Measurements from ENCODE around the gene JARID2. TPM values are rescaled to one million over a fixed set of nuclear protein-coding genes. Genes with fewer than 3 reads are reported as not detected.

The JARID2 gene
- total and polyA plus RNA-seq, 2 of the 4 experiments (the other 2 are of a cell fraction), result 9.6 to 12.9 TPM

DNA sequence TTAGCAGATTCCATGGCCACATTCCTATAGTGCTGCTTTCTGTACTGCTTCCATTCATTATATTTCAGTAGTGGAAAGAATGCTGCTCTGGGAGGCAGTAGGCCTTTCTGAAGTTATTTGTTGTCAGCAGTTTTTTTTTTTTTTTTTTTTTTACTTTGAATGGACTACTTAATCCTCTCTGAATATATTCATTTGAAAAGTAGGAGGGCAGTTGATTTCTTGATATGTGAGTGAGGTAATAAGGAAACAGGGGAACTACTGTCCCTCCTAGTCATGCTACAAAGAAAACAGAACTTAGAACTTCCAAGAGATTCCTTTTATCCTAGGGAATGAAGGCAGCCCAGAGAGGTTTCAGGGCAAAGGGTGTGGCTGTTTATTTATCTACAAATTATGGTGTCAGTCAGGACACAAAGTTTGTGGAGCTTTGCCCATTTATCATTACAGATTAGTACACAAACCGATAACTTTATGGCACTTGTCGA is 155.9 kb downstream of the JARID2 start:
- no CpG with 5 or more reads among the region's 2 CpGs for WGBS, 2 experiments (ENCODE audit: extremely low coverage in 2 of 2, insufficient read length in 1 of 2)
- Histone ChIP-seq H3K4ac (ENCODE audit: low read depth, low read length) (no peak overlapping the region), H4K5ac (ENCODE audit: low read depth, low read length) (no peak overlapping the region), H2BK5ac (ENCODE audit: low read depth, low read length, poor library complexity, severe bottlenecking) (no peak overlapping the region), H3K9me1 (ENCODE audit: insufficient read depth, low read length) (peaks cover 19% of the 10 kb centered on the region), H2AK5ac (ENCODE audit: low read depth, low read length) (no peak overlapping the region), H3K18ac (ENCODE audit: low read depth, low read length) (no peak overlapping the region), H2AK9ac (replicated peaks; ENCODE audit: low read depth, low read length, poor library complexity) (no peak overlapping the region), H3K79me1 (ENCODE audit: low read depth in 1 of 2, low read length in 2 of 2) (peaks cover 31 to 89% of the 10 kb centered on the region in 2 experiments), H2AFZ (replicated peaks; ENCODE audit: low read length, poor library complexity) (no peak overlapping the region), H3K14ac (replicated peaks; ENCODE audit: low read depth, low read length) (no peak overlapping the region), H3K27ac (ENCODE audit: insufficient read depth, low read length) (no peak overlapping the region), H3K4me3 (ENCODE audit: insufficient read depth, low read depth, low read length) (no peak overlapping the region), H4K91ac (ENCODE audit: insufficient read depth, low read depth, low read length) (no peak overlapping the region), H2BK20ac (ENCODE audit: low read depth, low read length) (no peak overlapping the region), H3K9me3 (ENCODE audit: control insufficient read depth, insufficient read depth, low read length) (no peaks in the 10 kb centered on the region), H3K56ac (ENCODE audit: extremely low read depth, insufficient read depth, low read length) (no peak overlapping the region), H3K23ac (ENCODE audit: low read depth, low read length) (no peak overlapping the region), H3K36me3 (ENCODE audit: control insufficient read depth, insufficient read depth, low read length) (no peaks in the 10 kb centered on the region), H3K9ac (ENCODE audit: low read depth, low read length) (no peak overlapping the region), H3K4me2 (ENCODE audit: low read depth, low read length) (no peak overlapping the region), H3K27me3 (ENCODE audit: control insufficient read depth, insufficient read depth, low read length) (no peaks in the 10 kb centered on the region), H2BK120ac (ENCODE audit: low read depth, low read length) (no peak overlapping the region), H2BK15ac (ENCODE audit: low read depth, low read length) (no peak overlapping the region), H4K20me1 (ENCODE audit: insufficient read depth, low read length) (peaks cover 96% of the 10 kb centered on the region), H4K8ac (ENCODE audit: low read depth in 2 of 2, low read length in 2 of 2) (no peak overlapping the region), H3K4me1 (ENCODE audit: control insufficient read depth, insufficient read depth, low read length) (peaks cover 13% of the 10 kb centered on the region)
- no TSS peak for BruUV-seq (replicated peaks)
- CTCF ChIA-PET, result interaction anchor here (0.7 to 1.0 kb wide), 2 partner anchors 10 to 149 kb away, joined by 3 read pairs; no protein-coding TSS in a partner anchor
- ATAC-seq (ENCODE audit: low read depth) (no peak), DNase-seq (no peak)
- in situ Hi-C loops (cut with MboI; ENCODE audit: low sequenced_read_pairs), result no loop called here
- POLR2A ChIA-PET (ENCODE audit: unreplicated experiment), result no interaction called here
- intact Hi-C loops (cut with micrococcal nuclease), result loop anchor here (5.0 kb wide), 1 partner anchor 40 kb away; no protein-coding TSS in a partner anchor
- TF ChIP-seq POLR2A (IDR thresholded peaks at IDR 0.05; ENCODE audit: low read depth, low read length), result no peak
- TF ChIP-seq FOS (IDR thresholded peaks at IDR 0.05; ENCODE audit: low read depth, low read length), result no peak
- no peak for TF ChIP-seq MAZ (IDR thresholded peaks at IDR 0.05; ENCODE audit: borderline replicate concordance, low read depth, low read length)
- no peak for TF ChIP-seq MAFK (IDR thresholded peaks at IDR 0.05; ENCODE audit: low read depth, low read length)
- TF ChIP-seq ELK1 (IDR thresholded peaks at IDR 0.05; ENCODE audit: borderline replicate concordance, low read depth, low read length), result no peak
- no peak for TF ChIP-seq RFX5 (IDR thresholded peaks at IDR 0.05; ENCODE audit: low read depth, low read length)
- no peak for TF ChIP-seq MXI1 (IDR thresholded peaks at IDR 0.05; ENCODE audit: borderline replicate concordance, low read depth, low read length)
- TF ChIP-seq, protein P1, sequence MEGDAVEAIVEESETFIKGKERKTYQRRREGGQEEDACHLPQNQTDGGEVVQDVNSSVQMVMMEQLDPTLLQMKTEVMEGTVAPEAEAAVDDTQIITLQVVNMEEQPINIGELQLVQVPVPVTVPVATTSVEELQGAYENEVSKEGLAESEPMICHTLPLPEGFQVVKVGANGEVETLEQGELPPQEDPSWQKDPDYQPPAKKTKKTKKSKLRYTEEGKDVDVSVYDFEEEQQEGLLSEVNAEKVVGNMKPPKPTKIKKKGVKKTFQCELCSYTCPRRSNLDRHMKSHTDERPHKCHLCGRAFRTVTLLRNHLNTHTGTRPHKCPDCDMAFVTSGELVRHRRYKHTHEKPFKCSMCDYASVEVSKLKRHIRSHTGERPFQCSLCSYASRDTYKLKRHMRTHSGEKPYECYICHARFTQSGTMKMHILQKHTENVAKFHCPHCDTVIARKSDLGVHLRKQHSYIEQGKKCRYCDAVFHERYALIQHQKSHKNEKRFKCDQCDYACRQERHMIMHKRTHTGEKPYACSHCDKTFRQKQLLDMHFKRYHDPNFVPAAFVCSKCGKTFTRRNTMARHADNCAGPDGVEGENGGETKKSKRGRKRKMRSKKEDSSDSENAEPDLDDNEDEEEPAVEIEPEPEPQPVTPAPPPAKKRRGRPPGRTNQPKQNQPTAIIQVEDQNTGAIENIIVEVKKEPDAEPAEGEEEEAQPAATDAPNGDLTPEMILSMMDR (conservative IDR thresholded peaks at IDR 0.05; ENCODE audit: low read depth, low read length), result no peak
- dilution Hi-C loops (cut with HindIII; ENCODE audit: low sequenced_read_pairs, unreplicated experiment), result no loop called here
